GM12878 (cell line): ENCODE measurements around the gene AOPEP. TPM values are rescaled to one million over a fixed set of nuclear protein-coding genes. Genes with fewer than 3 reads are reported as not detected.

ENCODE experiments used
- ATAC-seq: fragments of 200-7000 bp; cut with Tn5 transposase; 3 replicates; pipeline ENCODE4 v1.9.1; 2020; ENCODE audit warnings: mild to moderate bottlenecking, moderate library complexity
- BruUV-seq: library from RNA; stranded (reverse); fragments of 400-500 nt; replicated peaks from 2 replicates; lab custom pipeline; 2021; lab: Mats Ljungman, UMichigan
- CTCF ChIA-PET: fragments of 300-600 bp; sonication (Branson Sonifier 250); formaldehyde crosslinking; extraction: SDS; loops from one replicate; lab custom pipeline; 2021; ENCODE audit warnings: inconsistent platforms; lab: Yijun Ruan, JAX
- POLR2A ChIA-PET: fragments of 350-600 bp; formaldehyde crosslinking; extraction: SDS; loops from one replicate; lab custom pipeline; 2021; ENCODE audit warnings: inconsistent platforms; lab: Charles Lee
- RAD21 ChIA-PET: fragments of 300-600 bp; sonication (Branson Sonifier 250); formaldehyde crosslinking; loops from one replicate; lab custom pipeline; 2023; ENCODE audit warnings: antibody characterized with exemption; ENCODE audit not compliant: unreplicated experiment; lab: Charles Lee
- SMC1A ChIA-PET: fragments of 300-600 bp; sonication (Branson Sonifier 250); formaldehyde crosslinking; loops from one replicate; lab custom pipeline; 2023; ENCODE audit not compliant: unreplicated experiment, uncharacterized antibody; lab: Charles Lee
- DNase-seq: peaks from one replicate; pipeline ENCODE4 v3.0.0-alpha.2; 2011; ENCODE audit warnings: low read depth, low spot score
- FAIRE-seq: peaks from 3 replicates; lab custom pipeline; 2011; peaks lifted over from hg19 to GRCh38; lab: Jason Lieb, UNC
- H2AFZ ChIP-seq: 2 replicates; pipeline ENCODE4 v1.6.0; 2011; ENCODE audit warnings: low read depth, low read length, control low read depth; ENCODE audit not compliant: control insufficient read depth
- H3K27ac ChIP-seq: 2 replicates; pipeline ENCODE4 v1.5.1; 2011; ENCODE audit warnings: control low read depth; ENCODE audit not compliant: control insufficient read depth, insufficient read depth
- H3K27me3 ChIP-seq, 2 experiments: replicated peaks in 1 of 2; 2 replicates each; pipeline versions ENCODE4 v1.6.0 to v1.6.1; 2011; ENCODE audit warnings: low read length in 1 of 2; ENCODE audit not compliant: control insufficient read depth in 2 of 2, insufficient read depth in 2 of 2
- H3K36me3 ChIP-seq, 2 experiments: 2 replicates each; pipeline ENCODE4 v1.5.1; 2011; ENCODE audit warnings: low read length in 1 of 2; ENCODE audit not compliant: control insufficient read depth in 2 of 2, insufficient read depth in 2 of 2
- H3K4me1 ChIP-seq: 2 replicates; pipeline ENCODE4 v1.6.1; 2011; ENCODE audit warnings: mild to moderate bottlenecking, low read length, moderate library complexity, mixed read lengths; ENCODE audit not compliant: control insufficient read depth, insufficient read depth
- H3K4me2 ChIP-seq: 2 replicates; pipeline ENCODE4 v1.6.0; 2011; ENCODE audit warnings: control low read depth; ENCODE audit not compliant: control insufficient read depth, insufficient read depth
- H3K4me3 ChIP-seq: fragments of 200-600 bp; sonication (generic); 2 replicates; pipeline ENCODE4 v1.5.1; 2016
- H3K79me2 ChIP-seq: 2 replicates; pipeline ENCODE4 v1.6.0; 2011; ENCODE audit warnings: low read length; ENCODE audit not compliant: control insufficient read depth, insufficient read depth
- H3K9ac ChIP-seq: 2 replicates; pipeline ENCODE4 v1.8.0; 2011; ENCODE audit warnings: low read length, control low read depth, mixed read lengths; ENCODE audit not compliant: control insufficient read depth, insufficient read depth
- H3K9me3 ChIP-seq: replicated peaks from 3 replicates; pipeline ENCODE4 v1.5.1; 2011; ENCODE audit warnings: mild to moderate bottlenecking, low read length; ENCODE audit not compliant: control insufficient read depth, insufficient read depth
- H4K20me1 ChIP-seq: 2 replicates; pipeline ENCODE4 v1.6.0; 2011; ENCODE audit not compliant: control insufficient read depth, insufficient read depth
- WGBS: methylation state at CpG from one replicate; pipeline ENCODE4 v1.1.6; 2016; ENCODE audit warnings: low lambda C conversion rate; ENCODE audit not compliant: insufficient replicate concordance, insufficient coverage; ENCODE audit errors: missing lambda C conversion rate; 5-methylcytosine and 5-hydroxymethylcytosine counted together
- in situ Hi-C: fragments of 300-500 bp; cut with MboI; formaldehyde crosslinking; loops from 9 replicates; pipeline ENCODE4 v1.14.3; 2018; ENCODE audit warnings: mixed read lengths
- intact Hi-C: fragments of 100-400 bp; cut with micrococcal nuclease; formaldehyde crosslinking; loops from one replicate; pipeline ENCODE4 v1.14.2; 2022; ENCODE audit not compliant: unreplicated experiment
- polyA plus RNA-seq, 11 experiments: library from polyadenylated mRNA; depleted of rRNA in 4 of 11; unstranded in 6 of 11; stranded (reverse) in 5 of 11; fragments of >200 nt; fragmentation: Nextera tagmentation in 4 of 11; fragmentation: Illumina TruSeq in 1 of 11; extraction: Ambion mirVana in 4 of 11; extraction: Trizol in 1 of 11; gene quantifications; 1 replicate in 1 of 11; 2 replicates in 10 of 11; pipeline versions ENCODE4 v1.2.1 to v1.2.3, GENCODE V29; 2011 to 2016; ENCODE audit warnings: inconsistent platforms in 2 of 11, missing spikeins in 2 of 11, low read depth in 1 of 11
- total RNA-seq, 4 experiments: library from RNA; depleted of rRNA in 3 of 4; stranded (reverse); fragments of >200 nt in 3 of 4; fragmentation: Illumina TruSeq in 1 of 4; extraction: Trizol in 1 of 4; gene quantifications; 2 replicates each; pipeline versions ENCODE4 v1.2.1 to v1.2.3, GENCODE V29; 2013 to 2021
- TF ChIP-seq, protein P1 (sequence below): IDR thresholded peaks from 2 replicates; pipeline ENCODE4 v1.6.1; 2012; ENCODE audit warnings: improper control_type of control experiment, low read depth, low read length; ENCODE audit not compliant: insufficient replicate concordance

AOPEP gene
- total and polyA plus RNA-seq, 10 of the 15 experiments (the other 5 are each of a cell fraction or from before 2014, with no cell fraction given), result 2.3 to 16.9 (median 10.1) TPM

DNA sequence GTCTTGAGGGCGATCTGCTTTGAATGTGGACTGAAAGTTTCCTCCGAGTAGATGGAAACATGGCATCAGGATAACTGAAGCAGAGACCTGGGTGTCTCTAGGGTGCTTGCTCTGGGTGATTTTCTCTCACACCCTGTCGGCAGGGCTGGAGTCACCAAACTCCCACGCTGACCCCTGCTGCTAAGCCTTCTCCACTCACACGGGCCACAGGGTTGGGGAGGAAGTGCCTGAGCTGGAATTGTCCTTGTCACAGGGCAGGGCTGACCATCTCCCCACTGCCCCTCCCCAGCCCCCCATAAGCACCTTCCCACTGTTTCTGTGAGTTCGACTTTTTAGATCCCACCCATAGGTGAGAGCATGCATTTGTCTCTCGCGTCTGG, 378.1 kb downstream of the AOPEP start:
- BruUV-seq, result no TSS peak
- Histone ChIP-seq H3K79me2 (no peaks in the 10 kb centered on the region), H3K4me2 (no peak overlapping the region), H3K27me3 (no peaks in the 10 kb centered on the region), H3K27ac (no peak overlapping the region), H3K4me1 (no peaks in the 10 kb centered on the region), H3K9ac (no peak overlapping the region), H2AFZ (no peak overlapping the region), H3K36me3 (no peaks in the 10 kb centered on the region; a peak in 2 of 4 replicates), H3K4me3 (no peak overlapping the region), H3K9me3 (no peaks in the 10 kb centered on the region), H4K20me1 (no peaks in the 10 kb centered on the region; the same call in 1 of the 2 replicates)
- WGBS, result 95% methylated on average over 8 of the region's 8 CpGs
- no peak for DNase-seq
- ATAC-seq, result no peak
- in situ Hi-C loops, result no loop called here
- FAIRE-seq, result no peak
- ChIA-PET SMC1A (no interaction called here), CTCF (interaction anchor here (0.7 kb wide), 1 partner anchor 53 kb away, joined by 4 read pairs; no protein-coding TSS in a partner anchor), RAD21 (no interaction called here), POLR2A (no interaction called here)
- intact Hi-C loops, result no loop called here
- TF ChIP-seq, protein P1, sequence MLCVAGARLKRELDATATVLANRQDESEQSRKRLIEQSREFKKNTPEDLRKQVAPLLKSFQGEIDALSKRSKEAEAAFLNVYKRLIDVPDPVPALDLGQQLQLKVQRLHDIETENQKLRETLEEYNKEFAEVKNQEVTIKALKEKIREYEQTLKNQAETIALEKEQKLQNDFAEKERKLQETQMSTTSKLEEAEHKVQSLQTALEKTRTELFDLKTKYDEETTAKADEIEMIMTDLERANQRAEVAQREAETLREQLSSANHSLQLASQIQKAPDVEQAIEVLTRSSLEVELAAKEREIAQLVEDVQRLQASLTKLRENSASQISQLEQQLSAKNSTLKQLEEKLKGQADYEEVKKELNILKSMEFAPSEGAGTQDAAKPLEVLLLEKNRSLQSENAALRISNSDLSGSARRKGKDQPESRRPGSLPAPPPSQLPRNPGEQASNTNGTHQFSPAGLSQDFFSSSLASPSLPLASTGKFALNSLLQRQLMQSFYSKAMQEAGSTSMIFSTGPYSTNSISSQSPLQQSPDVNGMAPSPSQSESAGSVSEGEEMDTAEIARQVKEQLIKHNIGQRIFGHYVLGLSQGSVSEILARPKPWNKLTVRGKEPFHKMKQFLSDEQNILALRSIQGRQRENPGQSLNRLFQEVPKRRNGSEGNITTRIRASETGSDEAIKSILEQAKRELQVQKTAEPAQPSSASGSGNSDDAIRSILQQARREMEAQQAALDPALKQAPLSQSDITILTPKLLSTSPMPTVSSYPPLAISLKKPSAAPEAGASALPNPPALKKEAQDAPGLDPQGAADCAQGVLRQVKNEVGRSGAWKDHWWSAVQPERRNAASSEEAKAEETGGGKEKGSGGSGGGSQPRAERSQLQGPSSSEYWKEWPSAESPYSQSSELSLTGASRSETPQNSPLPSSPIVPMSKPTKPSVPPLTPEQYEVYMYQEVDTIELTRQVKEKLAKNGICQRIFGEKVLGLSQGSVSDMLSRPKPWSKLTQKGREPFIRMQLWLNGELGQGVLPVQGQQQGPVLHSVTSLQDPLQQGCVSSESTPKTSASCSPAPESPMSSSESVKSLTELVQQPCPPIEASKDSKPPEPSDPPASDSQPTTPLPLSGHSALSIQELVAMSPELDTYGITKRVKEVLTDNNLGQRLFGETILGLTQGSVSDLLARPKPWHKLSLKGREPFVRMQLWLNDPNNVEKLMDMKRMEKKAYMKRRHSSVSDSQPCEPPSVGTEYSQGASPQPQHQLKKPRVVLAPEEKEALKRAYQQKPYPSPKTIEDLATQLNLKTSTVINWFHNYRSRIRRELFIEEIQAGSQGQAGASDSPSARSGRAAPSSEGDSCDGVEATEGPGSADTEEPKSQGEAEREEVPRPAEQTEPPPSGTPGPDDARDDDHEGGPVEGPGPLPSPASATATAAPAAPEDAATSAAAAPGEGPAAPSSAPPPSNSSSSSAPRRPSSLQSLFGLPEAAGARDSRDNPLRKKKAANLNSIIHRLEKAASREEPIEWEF, result no peak
